Osteoblast (primary cell): Measurements from ENCODE around the gene SYT6. TPM values are rescaled to one million over a fixed set of nuclear protein-coding genes. Genes with fewer than 3 reads are reported as not detected.

Experiments used
- DNase-seq: peaks from one replicate; pipeline ENCODE4 v3.0.0; 2011; ENCODE audit warnings: low spot score, mixed read lengths; ENCODE audit not compliant: insufficient read length; ENCODE audit errors: missing footprints
- H2AFZ ChIP-seq: 2 replicates; pipeline ENCODE4 v1.6.0; 2011; ENCODE audit warnings: mild to moderate bottlenecking, low read length
- H3K27ac ChIP-seq: 2 replicates; pipeline ENCODE4 v1.5.1; 2011; ENCODE audit warnings: mild to moderate bottlenecking, low read depth, low read length, moderate library complexity
- H3K27me3 ChIP-seq: 2 replicates; pipeline ENCODE4 v1.6.0; 2012; ENCODE audit warnings: mild to moderate bottlenecking, control low read depth, inconsistent platforms, low read length, moderate library complexity; ENCODE audit not compliant: insufficient read depth
- H3K36me3 ChIP-seq: 2 replicates; pipeline ENCODE4 v1.5.1; 2011; ENCODE audit warnings: mild to moderate bottlenecking, low read length, control low read depth, moderate library complexity; ENCODE audit not compliant: insufficient read depth
- H3K4me1 ChIP-seq: 2 replicates; pipeline ENCODE4 v1.5.1; 2011; ENCODE audit warnings: mild to moderate bottlenecking, low read length, control low read depth, moderate library complexity; ENCODE audit not compliant: insufficient read depth
- H3K4me2 ChIP-seq: 2 replicates; pipeline ENCODE4 v1.6.0; 2011; ENCODE audit warnings: mild to moderate bottlenecking, low read length; ENCODE audit not compliant: insufficient read depth
- H3K4me3 ChIP-seq: fragments of 200-600 bp; sonication (generic); 3 replicates; pipeline ENCODE4 v1.5.1; 2012; ENCODE audit warnings: mild to moderate bottlenecking, low read length, inconsistent platforms; ENCODE audit not compliant: insufficient read depth
- H3K79me2 ChIP-seq: 2 replicates; pipeline ENCODE4 v1.6.0; 2012; ENCODE audit warnings: mild to moderate bottlenecking, low read length, control low read depth, inconsistent platforms; ENCODE audit not compliant: insufficient read depth
- H3K9me3 ChIP-seq: 2 replicates; pipeline ENCODE4 v1.5.1; 2011; ENCODE audit warnings: low read depth, low read length, control low read depth
- H4K20me1 ChIP-seq: 2 replicates; pipeline ENCODE4 v1.6.0; 2012; ENCODE audit warnings: mild to moderate bottlenecking, low read length, control low read depth; ENCODE audit not compliant: insufficient read depth
- CTCF ChIP-seq: IDR thresholded peaks from 2 replicates; pipeline ENCODE4 v1.5.1; 2011; ENCODE audit warnings: mild to moderate bottlenecking, low read depth, low read length, moderate library complexity; ENCODE audit errors: extremely low read depth
- total RNA-seq: library from RNA; depleted of rRNA; stranded (reverse); fragments of >200 nt; gene quantifications from 2 replicates; pipeline ENCODE4 v1.2.3, GENCODE V29; 2012

The SYT6 gene
- total RNA-seq, 1 donor: 0.36 TPM

GRCh38 chr1:114164840-114165543 is 11.3 kb upstream of the SYT6 start:
- H3K79me2 ChIP-seq: no peaks in the 10 kb centered on the region
- H3K4me3 ChIP-seq: no peak overlapping the region
- H3K36me3 ChIP-seq: no peaks in the 10 kb centered on the region
- H3K4me2 ChIP-seq: no peak overlapping the region
- H3K4me1 ChIP-seq: no peaks in the 10 kb centered on the region
- no peak overlapping the region for H2AFZ ChIP-seq
- no peak overlapping the region for H3K27ac ChIP-seq
- H4K20me1 ChIP-seq: no peaks in the 10 kb centered on the region
- TF ChIP-seq CTCF: no peak
- H3K27me3 ChIP-seq: peaks cover 24% of the 10 kb centered on the region
- DNase-seq: no peak
- H3K9me3 ChIP-seq: no peaks in the 10 kb centered on the region

DNA sequence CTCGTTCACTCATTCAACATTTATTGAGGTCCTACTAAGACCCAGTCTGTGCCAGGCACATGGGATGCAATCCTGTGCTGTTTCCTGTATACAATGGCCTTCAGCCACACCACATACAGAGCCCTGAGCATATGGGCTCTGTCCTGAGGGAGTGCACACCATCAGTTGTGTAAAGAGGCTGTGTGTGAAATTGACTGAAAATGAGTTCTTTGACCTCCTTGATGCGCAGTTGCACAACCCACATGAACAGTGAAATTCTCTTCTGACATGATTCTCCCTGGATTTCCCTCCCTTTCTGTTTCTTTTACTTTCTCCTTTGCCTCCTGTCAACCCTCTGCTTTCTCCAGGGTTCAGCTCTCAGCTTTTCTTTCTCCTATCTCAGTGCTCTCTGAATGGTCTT is 6.3 kb upstream of the SYT6 start:
- no peaks in the 10 kb centered on the region for H4K20me1 ChIP-seq
- no peak overlapping the region for H3K4me2 ChIP-seq
- H3K9me3 ChIP-seq: no peaks in the 10 kb centered on the region
- no peak overlapping the region for H3K4me3 ChIP-seq
- H3K27me3 ChIP-seq: peaks cover 51% of the 10 kb centered on the region
- no peak for DNase-seq
- H3K36me3 ChIP-seq: no peaks in the 10 kb centered on the region
- H3K27ac ChIP-seq: no peak overlapping the region
- TF ChIP-seq CTCF: no peak
- no peaks in the 10 kb centered on the region for H3K4me1 ChIP-seq
- H2AFZ ChIP-seq: no peak overlapping the region
- H3K79me2 ChIP-seq: no peaks in the 10 kb centered on the region

GRCh38 chr1:114157275-114157660 is 3.6 kb upstream of the SYT6 start:
- no peak overlapping the region for H3K4me3 ChIP-seq
- no peaks in the 10 kb centered on the region for H4K20me1 ChIP-seq
- H3K27me3 ChIP-seq: peaks cover 70% of the 10 kb centered on the region
- no peaks in the 10 kb centered on the region for H3K9me3 ChIP-seq
- H3K4me1 ChIP-seq: no peaks in the 10 kb centered on the region
- H2AFZ ChIP-seq: no peak overlapping the region
- no peak overlapping the region for H3K4me2 ChIP-seq
- no peak overlapping the region for H3K27ac ChIP-seq
- H3K36me3 ChIP-seq: no peaks in the 10 kb centered on the region
- H3K79me2 ChIP-seq: no peaks in the 10 kb centered on the region
- no peak for DNase-seq
- no peak for TF ChIP-seq CTCF

- Histone ChIP-seq H3K79me2 (no peaks in the 10 kb centered on the region), H3K4me3 (no peak overlapping the region), H3K4me1 (no peaks in the 10 kb centered on the region), H3K4me2 (no peak overlapping the region), H3K9me3 (no peaks in the 10 kb centered on the region), H4K20me1 (peaks cover 1% of the 10 kb centered on the region), H2AFZ (no peak overlapping the region), H3K27ac (no peak overlapping the region), H3K27me3 (peaks cover 72% of the 10 kb centered on the region), H3K36me3 (no peaks in the 10 kb centered on the region)
- no peak for TF ChIP-seq CTCF
- DNase-seq: no peak
Measured at GRCh38 chr1:114156538-114157274, 3.0 kb upstream of the SYT6 start.
